Measurements from ENCODE around the gene C14orf93.

- TF ChIP-seq POLR2AphosphoS5 (IDR thresholded peaks at IDR 0.05; ENCODE audit: low read depth, low read length) (no peak), REST (IDR thresholded peaks at IDR 0.05; ENCODE audit: insufficient read depth in 1 of 2, low read depth in 2 of 2, low read length in 2 of 2) (no peak), FOXP2 (optimal IDR thresholded peaks at IDR 0.05; ENCODE audit: borderline replicate concordance, extremely low read depth, extremely low read length, insufficient read depth) (no peak), TAF1 (IDR thresholded peaks at IDR 0.05; ENCODE audit: borderline replicate concordance, insufficient read depth, low read length) (no peak), SIN3A (IDR thresholded peaks at IDR 0.05; ENCODE audit: borderline replicate concordance, insufficient read depth, low read length) (no peak)
Measured at GRCh38 chr14:23018107-23018506, 8.2 kb upstream of the C14orf93 start.

Data from PFSK-1 (cell line).